NK-92 treated with Interleukin-12 subunit alpha and Interleukin-12 subunit beta, amount 100 ng/mL, for 24 hours (cell line): ENCODE results near the gene SOHLH2.

Source experiments
- DNase-seq: peaks from one replicate; lab custom pipeline; 2025; lab: John Stamatoyannopoulos, UW

The SOHLH2 gene

GRCh38 chr13:36131931-36132297 is 82.4 kb downstream of the SOHLH2 start:
- DNase-seq = no peak

- DNase-seq = no peak
Measured at GRCh38 chr13:36131222-36131930, 83.0 kb downstream of the SOHLH2 start, which contains the start of gene DCLK1. Gene DCLK1, minus strand, starts transcription at chr13:36131382.

- DNase-seq = no peak
Measured at GRCh38 chr13:36130552-36131221, 83.7 kb downstream of the SOHLH2 start.

GRCh38 chr13:36130193-36130551 is 84.2 kb downstream of the SOHLH2 start:
- DNase-seq = no peak

- no peak for DNase-seq
Measured at GRCh38 chr13:36129539-36129938, 84.8 kb downstream of the SOHLH2 start.

GRCh38 chr13:36126491-36126890 is 87.9 kb downstream of the SOHLH2 start:
- DNase-seq = no peak

GRCh38 chr13:36125841-36126240 is 88.5 kb downstream of the SOHLH2 start:
- no peak for DNase-seq

GRCh38 chr13:36124236-36124822 is 90.0 kb downstream of the SOHLH2 start:
- DNase-seq = no peak
